GM23338 (cell line): ENCODE measurements around the gene SLC25A13.

Experiments
- CREB1 ChIP-seq: fragments of 250-450 bp; sonication (Bioruptor Pico); IDR thresholded peaks from 2 replicates; pipeline ENCODE4 v1.5.0; 2020; ENCODE audit warnings: low read depth, mild to moderate bottlenecking, moderate library complexity
- ETS1 ChIP-seq: IDR thresholded peaks from 2 replicates; pipeline ENCODE4 v1.6.1; 2016; ENCODE audit warnings: antibody characterized with exemption
- EZH2 ChIP-seq: fragments of 200-600 bp; sonication (generic); IDR thresholded peaks from one replicate; pipeline ENCODE4 v1.8.0; 2017; ENCODE audit warnings: antibody characterized with exemption, mild to moderate bottlenecking, low read depth; ENCODE audit not compliant: unreplicated experiment
- EZH2phosphoT487 ChIP-seq: fragments of 200-600 bp; sonication (generic); IDR thresholded peaks from one replicate; pipeline ENCODE4 v1.8.1; 2018; ENCODE audit warnings: antibody characterized with exemption; ENCODE audit not compliant: unreplicated experiment
- POLR2AphosphoS5 ChIP-seq: IDR thresholded peaks from 2 replicates; pipeline ENCODE4 v1.6.1; 2016; ENCODE audit warnings: antibody characterized with exemption, low read depth
- REST ChIP-seq: IDR thresholded peaks from one replicate; pipeline ENCODE4 v1.6.1; 2018; ENCODE audit warnings: antibody characterized with exemption; ENCODE audit not compliant: unreplicated experiment
- ZNF114 ChIP-seq: fragments of 250-450 bp; sonication (Bioruptor Pico); IDR thresholded peaks from 2 replicates; pipeline ENCODE4 v1.5.0; 2020; ENCODE audit warnings: mild to moderate bottlenecking, moderate library complexity
- ZNF331 ChIP-seq: fragments of 250-450 bp; sonication (Bioruptor Pico); IDR thresholded peaks from 2 replicates; pipeline ENCODE4 v1.5.0; 2020; ENCODE audit warnings: low read depth, mild to moderate bottlenecking, moderate library complexity
- TF ChIP-seq, protein P1 (sequence below), 2 experiments: fragments of 200-600 bp in 1 of 2; sonication (generic) in 1 of 2; conservative IDR thresholded peaks; 2 replicates each; pipeline versions ENCODE4 v1.5.1 to v1.6.1; 2016 to 2017; ENCODE audit warnings: antibody characterized with exemption in 2 of 2, low read depth in 2 of 2, mild to moderate bottlenecking in 2 of 2, moderate library complexity in 1 of 2

GRCh38 chr7:96188591-96188991, 133.3 kb downstream of the SLC25A13 start:
- TF ChIP-seq CREB1 (CRISPR knock-in tag): no peak
- TF ChIP-seq, protein P1, sequence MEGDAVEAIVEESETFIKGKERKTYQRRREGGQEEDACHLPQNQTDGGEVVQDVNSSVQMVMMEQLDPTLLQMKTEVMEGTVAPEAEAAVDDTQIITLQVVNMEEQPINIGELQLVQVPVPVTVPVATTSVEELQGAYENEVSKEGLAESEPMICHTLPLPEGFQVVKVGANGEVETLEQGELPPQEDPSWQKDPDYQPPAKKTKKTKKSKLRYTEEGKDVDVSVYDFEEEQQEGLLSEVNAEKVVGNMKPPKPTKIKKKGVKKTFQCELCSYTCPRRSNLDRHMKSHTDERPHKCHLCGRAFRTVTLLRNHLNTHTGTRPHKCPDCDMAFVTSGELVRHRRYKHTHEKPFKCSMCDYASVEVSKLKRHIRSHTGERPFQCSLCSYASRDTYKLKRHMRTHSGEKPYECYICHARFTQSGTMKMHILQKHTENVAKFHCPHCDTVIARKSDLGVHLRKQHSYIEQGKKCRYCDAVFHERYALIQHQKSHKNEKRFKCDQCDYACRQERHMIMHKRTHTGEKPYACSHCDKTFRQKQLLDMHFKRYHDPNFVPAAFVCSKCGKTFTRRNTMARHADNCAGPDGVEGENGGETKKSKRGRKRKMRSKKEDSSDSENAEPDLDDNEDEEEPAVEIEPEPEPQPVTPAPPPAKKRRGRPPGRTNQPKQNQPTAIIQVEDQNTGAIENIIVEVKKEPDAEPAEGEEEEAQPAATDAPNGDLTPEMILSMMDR (conservative IDR thresholded peaks at IDR 0.05; ENCODE audit: low read depth in 2 of 2): no peak
- no peak for TF ChIP-seq POLR2AphosphoS5
- TF ChIP-seq EZH2: no peak
- no peak for TF ChIP-seq EZH2phosphoT487
- no peak for TF ChIP-seq ZNF114 (CRISPR knock-in tag)
- no peak for TF ChIP-seq REST
- TF ChIP-seq ETS1: no peak
- no peak for TF ChIP-seq ZNF331 (CRISPR knock-in tag)
